C4-2B (cell line): ENCODE data around the gene RASA3.

Experiments
- ZFX ChIP-seq: fragments of 450-650 bp; IDR thresholded peaks from 2 replicates; pipeline ENCODE4 v1.6.1; 2017
- TF ChIP-seq, protein P1 (sequence below): fragments of 450-650 bp; conservative IDR thresholded peaks from 2 replicates; pipeline ENCODE4 v1.5.1; 2017; ENCODE audit warnings: mild to moderate bottlenecking

DNA sequence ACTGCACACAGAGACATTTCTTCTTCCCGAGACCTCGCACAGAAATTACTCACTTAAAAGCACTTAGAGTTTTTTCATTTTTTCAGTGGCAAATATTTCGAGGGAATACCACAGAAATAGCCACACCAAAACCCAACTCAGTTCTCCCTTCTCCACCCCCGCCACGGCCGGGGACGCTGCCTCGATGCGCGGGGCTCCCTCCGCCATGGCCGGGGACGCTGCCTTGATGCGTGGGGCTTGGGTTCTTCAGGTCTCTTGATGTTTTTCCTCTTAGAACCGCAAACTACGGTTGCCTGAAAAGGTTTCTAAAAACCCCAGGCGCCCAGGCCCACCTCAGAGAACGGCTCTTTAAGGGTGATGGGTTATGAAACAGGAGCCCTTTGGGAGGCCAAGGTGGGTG lies 71.4 kb downstream of the RASA3 start:
- TF ChIP-seq, protein P1, sequence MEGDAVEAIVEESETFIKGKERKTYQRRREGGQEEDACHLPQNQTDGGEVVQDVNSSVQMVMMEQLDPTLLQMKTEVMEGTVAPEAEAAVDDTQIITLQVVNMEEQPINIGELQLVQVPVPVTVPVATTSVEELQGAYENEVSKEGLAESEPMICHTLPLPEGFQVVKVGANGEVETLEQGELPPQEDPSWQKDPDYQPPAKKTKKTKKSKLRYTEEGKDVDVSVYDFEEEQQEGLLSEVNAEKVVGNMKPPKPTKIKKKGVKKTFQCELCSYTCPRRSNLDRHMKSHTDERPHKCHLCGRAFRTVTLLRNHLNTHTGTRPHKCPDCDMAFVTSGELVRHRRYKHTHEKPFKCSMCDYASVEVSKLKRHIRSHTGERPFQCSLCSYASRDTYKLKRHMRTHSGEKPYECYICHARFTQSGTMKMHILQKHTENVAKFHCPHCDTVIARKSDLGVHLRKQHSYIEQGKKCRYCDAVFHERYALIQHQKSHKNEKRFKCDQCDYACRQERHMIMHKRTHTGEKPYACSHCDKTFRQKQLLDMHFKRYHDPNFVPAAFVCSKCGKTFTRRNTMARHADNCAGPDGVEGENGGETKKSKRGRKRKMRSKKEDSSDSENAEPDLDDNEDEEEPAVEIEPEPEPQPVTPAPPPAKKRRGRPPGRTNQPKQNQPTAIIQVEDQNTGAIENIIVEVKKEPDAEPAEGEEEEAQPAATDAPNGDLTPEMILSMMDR, result no peak
- no peak for TF ChIP-seq ZFX
